DMS 273 (cell line): Measurements from ENCODE around the gene ISLR.
"Not testable (repeated sequence)": the region's sequence is repeated elsewhere in the genome, so short reads cannot be mapped to it uniquely, and the experiment has no call there.

Source experiments
- DNase-seq: peaks from one replicate; lab custom pipeline; 2025; ENCODE audit not compliant: unreplicated experiment; lab: John Stamatoyannopoulos, UW

ISLR gene

DNA sequence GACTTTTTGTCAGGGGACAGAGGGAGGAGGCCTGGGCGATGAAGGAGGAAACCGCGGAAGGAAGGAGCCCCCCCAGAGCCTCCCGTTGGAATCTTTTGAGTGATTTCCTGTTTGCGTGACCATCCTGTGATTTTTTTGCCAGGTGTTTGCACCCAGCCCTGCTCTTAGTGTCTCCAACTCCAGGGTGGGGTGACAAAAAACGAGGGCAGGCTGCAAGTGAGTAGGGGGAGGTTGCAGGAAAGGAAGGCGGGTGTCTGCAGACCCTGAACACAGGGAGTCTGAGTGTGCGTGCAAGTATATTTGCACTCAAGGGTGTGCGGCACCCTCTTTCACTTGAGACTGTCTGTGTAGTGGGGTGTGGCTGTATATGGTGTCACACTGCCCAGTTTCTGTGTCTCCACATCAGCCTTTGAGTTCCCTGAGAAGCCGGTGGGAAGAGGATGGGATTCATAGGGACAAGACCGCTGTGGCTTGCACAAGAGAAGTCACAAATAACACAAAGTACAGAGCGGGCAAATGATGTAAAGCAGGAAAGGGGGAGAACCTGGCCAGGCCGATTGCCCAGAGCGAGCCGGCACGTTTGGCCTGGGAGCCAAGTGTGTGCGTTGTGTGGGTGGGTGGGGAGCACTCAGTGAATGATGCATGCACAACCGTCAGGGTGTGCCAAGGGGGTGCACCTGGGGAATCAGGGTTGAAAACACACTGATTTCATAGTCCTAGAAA lies 36.5 kb upstream of the ISLR start:
- DNase-seq: no peak

DNA sequence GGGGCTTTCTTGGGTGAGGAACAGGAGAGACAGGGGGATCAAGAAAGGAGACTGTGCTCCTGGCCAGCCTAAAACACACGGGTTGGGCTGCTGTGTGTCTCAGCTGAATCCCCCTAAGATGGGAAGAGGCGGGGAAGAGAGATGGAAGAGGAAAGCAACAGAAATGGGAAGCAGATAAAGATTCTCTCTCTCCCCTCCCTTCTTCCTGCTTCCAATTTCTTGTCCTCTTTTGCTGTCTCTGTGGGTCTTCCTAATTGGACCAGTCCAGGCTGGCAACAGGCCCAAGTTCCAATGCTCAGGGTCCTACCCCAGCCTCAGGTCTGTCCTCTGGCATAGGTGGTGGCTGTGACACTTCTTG lies 36.0 kb upstream of the ISLR start:
- no peak for DNase-seq

DNA sequence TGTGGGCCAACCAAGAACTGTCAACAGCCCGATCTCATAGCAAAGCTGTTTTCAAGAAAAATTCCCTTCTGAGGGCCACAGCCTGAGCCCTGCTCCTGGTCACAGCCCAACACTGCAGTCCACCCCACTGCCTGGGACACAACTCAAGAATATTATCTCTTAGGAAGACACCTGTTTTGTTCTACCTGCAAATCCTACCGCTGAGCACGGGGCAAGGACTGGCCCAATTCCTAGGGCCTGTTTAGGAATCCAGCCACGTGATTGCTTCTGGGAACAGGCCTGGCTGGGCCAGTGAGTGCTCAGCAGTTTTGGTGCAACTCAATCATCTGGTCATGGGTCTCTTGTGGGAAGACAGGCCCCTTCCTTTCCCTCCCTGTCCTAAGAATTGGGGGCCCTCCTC lies 34.9 kb upstream of the ISLR start:
- DNase-seq: no peak

DNA sequence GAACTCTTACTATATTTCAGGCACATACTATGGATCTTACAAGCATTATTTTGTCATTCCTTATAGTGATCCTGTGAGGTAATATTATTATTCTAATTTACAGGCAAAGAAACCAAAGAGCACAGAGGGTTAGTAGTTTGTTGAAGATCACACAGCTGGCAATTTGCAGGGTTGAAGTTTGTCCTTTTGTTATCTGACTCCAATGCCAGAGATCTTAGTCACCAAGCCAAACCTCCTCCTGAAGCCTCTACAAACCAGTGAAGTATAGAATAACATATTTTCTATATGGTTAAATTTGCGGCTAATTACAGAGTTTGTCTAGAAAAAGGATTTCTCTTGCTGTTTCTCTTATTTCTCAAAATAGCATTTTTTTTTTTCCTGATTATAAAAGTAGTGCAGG lies 31.9 kb upstream of the ISLR start:
- no peak for DNase-seq

DNA sequence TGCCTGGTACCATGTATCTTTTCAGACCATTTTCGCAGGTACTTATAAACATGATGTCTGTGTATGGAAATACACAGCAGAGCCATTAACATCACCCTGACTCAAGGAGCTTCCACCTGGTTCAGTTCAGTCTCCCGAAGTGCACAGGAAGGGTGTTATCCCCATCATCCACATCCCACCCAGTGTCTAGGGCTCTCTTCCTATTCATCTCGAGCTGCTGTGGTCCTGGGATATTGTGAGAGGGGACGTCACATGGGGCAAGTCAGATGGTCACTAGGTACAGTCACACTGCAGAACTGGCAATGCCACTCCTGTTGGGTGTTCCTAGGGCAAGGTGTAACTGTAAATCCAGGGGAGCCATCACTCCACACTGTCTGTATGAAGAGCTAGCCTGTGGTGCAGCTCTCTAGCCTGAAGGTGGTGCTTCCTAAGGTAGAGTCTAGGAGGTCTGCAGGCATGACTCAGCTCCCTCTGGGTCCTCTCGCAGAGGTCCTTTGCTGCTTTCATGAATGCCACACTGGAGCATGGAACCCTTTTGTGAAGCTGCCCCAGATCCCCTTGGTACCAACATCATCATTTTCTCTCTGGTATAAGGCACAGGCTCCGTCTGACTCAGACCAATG lies 29.2 kb upstream of the ISLR start:
- DNase-seq: peak; percentile 46

GRCh38 chr15:74146277-74146800 lies 27.2 kb upstream of the ISLR start:
- no peak for DNase-seq

DNA sequence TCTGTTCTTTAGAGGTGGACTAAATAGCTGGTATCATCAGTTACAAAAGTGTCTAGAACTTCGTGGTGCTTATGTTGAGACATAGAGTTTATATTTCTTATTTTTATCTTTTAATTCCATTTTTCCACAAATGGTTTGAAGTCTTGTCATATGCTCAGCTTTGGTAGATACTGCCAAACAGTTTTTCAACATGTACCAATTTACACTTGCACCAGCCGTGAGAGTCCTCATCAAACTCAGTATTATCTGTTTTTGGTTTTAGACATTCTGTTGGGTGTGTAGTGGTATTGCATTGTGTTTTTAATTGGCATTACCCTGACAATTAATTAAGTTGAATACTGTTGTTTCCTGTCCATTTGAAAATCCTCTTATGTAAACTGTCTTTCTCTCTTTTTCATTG lies 26.5 kb upstream of the ISLR start:
- no peak for DNase-seq

- no peak for DNase-seq
Measured at GRCh38 chr15:74155766-74156417, 17.6 kb upstream of the ISLR start.

DNA sequence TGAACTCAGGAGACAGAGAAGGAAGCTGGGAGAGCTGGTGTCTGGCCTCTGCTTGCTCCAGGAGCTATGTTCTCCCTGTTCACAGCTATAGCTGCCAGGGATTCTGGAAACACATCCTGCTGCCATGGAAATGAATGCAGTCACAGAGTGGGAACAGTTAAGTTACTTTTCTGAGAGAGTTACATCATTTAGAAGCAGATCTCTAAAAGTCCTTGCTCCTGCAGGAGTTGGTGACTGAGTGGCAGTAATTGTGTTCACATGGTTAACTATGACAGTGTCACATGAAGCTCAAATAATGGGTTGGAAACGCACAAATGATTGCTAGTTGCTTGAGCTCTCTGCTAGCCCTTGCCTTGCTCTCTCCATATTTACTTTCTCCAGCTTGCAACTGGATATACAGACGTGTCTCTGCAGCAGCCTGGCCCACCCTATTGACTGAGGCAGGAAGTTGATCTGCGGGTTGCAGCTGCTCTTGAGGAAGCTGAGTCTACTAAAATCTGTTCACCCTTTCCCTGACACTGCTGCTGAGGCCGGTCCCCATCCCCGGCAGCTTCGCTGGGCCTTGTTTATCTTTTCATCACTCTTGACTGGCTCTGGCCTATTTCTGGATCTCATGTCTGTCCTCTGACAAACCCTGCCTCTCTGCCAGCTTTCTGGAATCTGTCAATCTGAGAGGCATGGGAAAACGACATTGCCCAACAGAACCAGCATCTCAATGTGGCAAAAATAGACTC lies 16.7 kb upstream of the ISLR start:
- peak; percentile 41 for DNase-seq

- DNase-seq: no peak
Measured at GRCh38 chr15:74157868-74158827, 15.4 kb upstream of the ISLR start.

- no peak for DNase-seq
Measured at GRCh38 chr15:74158855-74159650, 14.5 kb upstream of the ISLR start.

DNA sequence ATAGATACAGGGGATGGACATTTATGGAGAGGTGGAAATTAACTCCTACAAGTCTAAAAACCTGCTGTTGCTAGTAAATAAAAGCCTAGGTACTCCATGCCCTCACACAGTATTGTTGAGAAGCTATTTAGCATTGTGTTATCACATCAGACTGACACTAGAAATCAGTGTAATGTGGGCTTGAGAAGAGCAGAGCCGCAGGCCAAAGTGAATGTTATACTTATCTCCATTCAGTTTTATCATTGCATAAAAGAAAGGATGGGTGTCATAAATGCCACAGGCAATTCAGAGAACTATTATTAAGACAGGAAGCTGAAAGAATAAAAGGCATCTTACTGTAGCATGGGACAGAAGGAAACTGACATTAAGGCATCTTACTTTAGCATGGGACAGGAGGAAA lies 13.7 kb upstream of the ISLR start:
- no peak for DNase-seq

- DNase-seq: not testable (repeated sequence)
Measured at GRCh38 chr15:74160390-74160789, 13.1 kb upstream of the ISLR start.

GRCh38 chr15:74162195-74162536 lies 11.3 kb upstream of the ISLR start:
- not testable (repeated sequence) for DNase-seq

- DNase-seq: no peak
Measured at GRCh38 chr15:74165461-74165860, 8.0 kb upstream of the ISLR start.

GRCh38 chr15:74167891-74168331 lies 5.6 kb upstream of the ISLR start:
- DNase-seq: peak; percentile 31

DNA sequence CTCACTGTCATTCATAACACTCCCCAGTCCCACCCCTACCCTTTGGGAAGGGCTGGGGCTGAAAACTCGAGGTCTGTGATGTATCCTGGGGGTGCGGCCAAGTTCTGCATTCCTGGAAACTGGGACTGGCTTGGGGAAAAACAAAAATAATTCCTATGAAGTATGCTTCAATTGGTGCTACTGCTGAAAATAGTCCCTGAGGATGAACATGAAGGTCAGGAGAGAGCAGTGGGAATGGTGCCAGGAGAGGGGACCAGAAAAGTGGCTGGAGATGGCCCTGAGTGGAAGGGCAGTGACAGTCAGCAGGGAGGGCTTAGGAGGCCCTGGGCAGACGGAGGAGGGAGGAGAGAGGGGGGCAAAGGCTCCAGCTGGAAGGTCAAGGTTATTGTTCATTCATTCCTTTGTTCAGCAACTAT lies 4.8 kb upstream of the ISLR start:
- DNase-seq: no peak

- no peak for DNase-seq
Measured at GRCh38 chr15:74170071-74170844, 3.3 kb upstream of the ISLR start.
